Measurements from ENCODE around the gene KCNJ9. TPM values are rescaled to one million over a fixed set of nuclear protein-coding genes. Genes with fewer than 3 reads are reported as not detected.
A peak's percentile ranks its signal among the peaks of the same experiment; 100 is the strongest.

KCNJ9 gene
- total RNA-seq, 1 donor, result not detected

DNA sequence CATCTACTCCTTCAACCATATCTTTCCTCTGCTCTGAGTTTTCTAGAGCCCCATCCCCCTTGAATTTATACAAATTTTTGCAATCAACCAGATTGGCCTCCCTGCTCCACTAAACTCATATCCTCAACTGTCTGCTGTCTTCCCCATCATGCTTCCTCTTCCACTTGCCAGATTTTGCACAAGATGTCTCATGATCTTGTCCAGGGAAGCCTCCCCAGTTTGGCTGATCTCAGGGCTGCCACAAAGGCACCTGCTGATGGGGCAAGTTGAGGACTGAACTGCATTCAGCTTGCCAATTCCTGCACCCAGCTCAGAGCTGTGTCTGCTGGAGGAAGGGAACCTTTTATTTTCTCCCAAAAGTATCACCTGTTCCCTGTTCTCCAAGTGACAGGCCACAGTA, 3.9 kb upstream of the KCNJ9 start:
- Histone ChIP-seq H3K27me3 (ENCODE audit: insufficient read depth, low read length) (peaks cover 38% of the 10 kb centered on the region), H3K9me3 (ENCODE audit: low read depth, low read length) (no peaks in the 10 kb centered on the region), H3K4me1 (ENCODE audit: insufficient read depth, low read length) (peaks cover 40% of the 10 kb centered on the region)

GRCh38 chr1:160078512-160079195, 2.7 kb upstream of the KCNJ9 start:
- Histone ChIP-seq H3K4me3 (ENCODE audit: low read length) (no peak overlapping the region), H3K4me1 (ENCODE audit: insufficient read depth, low read length) (peaks cover 43% of the 10 kb centered on the region), H3K9me3 (ENCODE audit: low read depth, low read length) (no peaks in the 10 kb centered on the region), H3K27me3 (ENCODE audit: insufficient read depth, low read length) (peaks cover 49% of the 10 kb centered on the region)

More for the DNA sequence above, 3.9 kb upstream of the KCNJ9 start:
- H3K4me3 ChIP-seq (ENCODE audit: low read length), result no peak overlapping the region

GRCh38 chr1:160079448-160079847, 1.9 kb upstream of the KCNJ9 start:
- H3K4me3 ChIP-seq (ENCODE audit: low read length), result no peak overlapping the region
- H3K4me1 ChIP-seq (ENCODE audit: insufficient read depth, low read length), result peaks cover 50% of the 10 kb centered on the region
- no peaks in the 10 kb centered on the region for H3K9me3 ChIP-seq (ENCODE audit: low read depth, low read length)
- peaks cover 49% of the 10 kb centered on the region for H3K27me3 ChIP-seq (ENCODE audit: insufficient read depth, low read length)

DNA sequence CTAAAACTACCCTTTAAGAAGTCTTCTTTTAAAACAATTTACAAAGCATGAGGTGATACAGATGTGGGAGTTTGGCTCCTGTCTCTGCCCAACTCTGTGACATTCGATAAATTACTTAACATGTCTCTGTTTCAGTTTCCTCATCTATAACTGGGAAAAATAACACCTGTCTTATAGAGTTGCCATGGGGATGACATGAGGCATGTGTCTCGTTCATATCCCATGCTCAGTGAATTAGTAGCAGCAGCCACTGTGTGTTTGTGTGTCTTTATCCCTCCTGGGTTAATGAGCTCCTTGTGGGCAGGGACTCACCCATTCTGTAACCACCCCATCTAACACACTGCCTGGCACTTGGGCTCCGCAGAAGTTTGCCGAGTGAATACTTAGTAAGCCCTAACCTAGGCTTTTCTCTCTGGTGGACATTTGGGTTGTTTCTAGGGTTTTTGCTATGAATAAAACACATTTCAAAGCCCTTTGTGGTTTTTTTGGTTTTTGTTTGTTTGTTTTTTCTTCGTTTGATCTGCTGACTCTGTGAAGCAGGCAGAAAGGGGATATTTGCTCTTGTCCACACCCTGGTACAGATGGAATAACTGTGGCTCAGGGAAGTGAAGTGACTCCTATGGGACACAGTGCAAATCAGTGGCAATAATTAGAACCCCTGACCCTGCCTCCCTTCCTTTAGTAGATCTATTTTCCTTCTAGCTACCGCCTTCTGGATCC, 797 bp upstream of the KCNJ9 start:
- peaks cover 49% of the 10 kb centered on the region for H3K27me3 ChIP-seq (ENCODE audit: insufficient read depth, low read length)
- no peak overlapping the region for H3K4me3 ChIP-seq (ENCODE audit: low read length)
- H3K9me3 ChIP-seq (ENCODE audit: low read depth, low read length), result no peaks in the 10 kb centered on the region
- peaks cover 39% of the 10 kb centered on the region for H3K4me1 ChIP-seq (ENCODE audit: insufficient read depth, low read length)

- peaks cover 19% of the 10 kb centered on the region for H3K4me1 ChIP-seq (ENCODE audit: insufficient read depth, low read length)
- no peaks in the 10 kb centered on the region for H3K9me3 ChIP-seq (ENCODE audit: low read depth, low read length)
- peaks cover 46% of the 10 kb centered on the region for H3K27me3 ChIP-seq (ENCODE audit: insufficient read depth, low read length)
- no peak overlapping the region for H3K4me3 ChIP-seq (ENCODE audit: low read length)
These were observed 1.1 kb downstream of the KCNJ9 start for GRCh38 chr1:160082487-160082886.

GRCh38 chr1:160082926-160083325, 1.6 kb downstream of the KCNJ9 start:
- peaks cover 46% of the 10 kb centered on the region for H3K27me3 ChIP-seq (ENCODE audit: insufficient read depth, low read length)
- H3K9me3 ChIP-seq (ENCODE audit: low read depth, low read length), result no peaks in the 10 kb centered on the region
- no peak overlapping the region for H3K4me3 ChIP-seq (ENCODE audit: low read length)
- peaks cover 15% of the 10 kb centered on the region for H3K4me1 ChIP-seq (ENCODE audit: insufficient read depth, low read length)

DNA sequence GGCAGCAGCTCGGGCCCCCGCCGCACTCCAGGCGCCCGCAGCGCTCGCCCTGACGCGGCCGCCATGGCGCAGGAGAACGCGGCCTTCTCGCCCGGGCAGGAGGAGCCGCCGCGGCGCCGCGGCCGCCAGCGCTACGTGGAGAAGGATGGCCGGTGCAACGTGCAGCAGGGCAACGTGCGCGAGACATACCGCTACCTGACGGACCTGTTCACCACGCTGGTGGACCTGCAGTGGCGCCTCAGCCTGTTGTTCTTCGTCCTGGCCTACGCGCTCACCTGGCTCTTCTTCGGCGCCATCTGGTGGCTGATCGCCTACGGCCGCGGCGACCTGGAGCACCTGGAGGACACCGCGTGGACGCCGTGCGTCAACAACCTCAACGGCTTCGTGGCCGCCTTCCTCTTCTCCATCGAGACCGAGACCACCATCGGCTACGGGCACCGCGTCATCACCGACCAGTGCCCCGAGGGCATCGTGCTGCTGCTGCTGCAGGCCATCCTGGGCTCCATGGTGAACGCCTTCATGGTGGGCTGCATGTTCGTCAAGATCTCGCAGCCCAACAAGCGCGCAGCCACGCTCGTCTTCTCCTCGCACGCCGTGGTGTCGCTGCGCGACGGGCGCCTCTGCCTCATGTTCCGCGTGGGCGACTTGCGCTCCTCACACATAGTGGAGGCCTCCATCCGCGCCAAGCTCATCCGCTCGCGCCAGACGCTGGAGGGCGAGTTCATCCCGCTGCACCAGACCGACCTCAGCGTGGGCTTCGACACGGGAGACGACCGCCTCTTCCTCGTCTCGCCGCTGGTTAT, 2.8 kb downstream of the KCNJ9 start:
- Histone ChIP-seq H3K9me3 (ENCODE audit: low read depth, low read length) (no peaks in the 10 kb centered on the region), H3K4me3 (ENCODE audit: low read length) (peak overlapping the region; percentile 19), H3K27me3 (ENCODE audit: insufficient read depth, low read length) (peaks cover 43% of the 10 kb centered on the region), H3K4me1 (ENCODE audit: insufficient read depth, low read length) (peaks cover 10% of the 10 kb centered on the region)

DNA sequence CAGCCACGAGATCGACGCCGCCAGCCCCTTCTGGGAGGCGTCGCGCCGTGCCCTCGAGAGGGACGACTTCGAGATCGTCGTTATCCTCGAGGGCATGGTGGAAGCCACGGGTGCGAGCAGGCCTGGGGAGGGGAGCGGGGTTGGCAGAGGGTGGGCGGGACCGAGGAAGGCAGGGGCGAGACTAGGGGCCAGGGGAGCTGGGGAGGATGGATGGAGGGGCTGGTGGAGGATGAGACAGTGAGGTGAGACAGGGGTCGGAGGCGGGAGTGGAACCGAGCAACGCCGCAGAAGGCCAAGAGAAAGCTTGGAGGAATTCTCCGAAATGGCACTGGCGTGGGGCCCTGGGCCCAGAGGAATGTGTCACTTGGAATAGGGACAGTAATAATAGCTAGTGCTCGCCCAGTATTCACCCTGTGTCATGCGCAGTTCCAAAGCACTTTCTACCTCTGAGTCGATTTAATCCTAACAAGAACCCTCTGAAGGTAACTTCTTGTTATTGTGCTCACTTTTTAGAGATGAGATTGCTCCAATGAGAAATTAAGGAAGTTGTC, 3.5 kb downstream of the KCNJ9 start:
- no peak overlapping the region for H3K4me3 ChIP-seq (ENCODE audit: low read length)
- H3K9me3 ChIP-seq (ENCODE audit: low read depth, low read length), result no peaks in the 10 kb centered on the region
- H3K4me1 ChIP-seq (ENCODE audit: insufficient read depth, low read length), result peaks cover 10% of the 10 kb centered on the region
- H3K27me3 ChIP-seq (ENCODE audit: insufficient read depth, low read length), result peaks cover 37% of the 10 kb centered on the region

- H3K27me3 ChIP-seq (ENCODE audit: insufficient read depth, low read length), result peaks cover 27% of the 10 kb centered on the region
- peaks cover 10% of the 10 kb centered on the region for H3K4me1 ChIP-seq (ENCODE audit: insufficient read depth, low read length)
- H3K9me3 ChIP-seq (ENCODE audit: low read depth, low read length), result no peaks in the 10 kb centered on the region
- no peak overlapping the region for H3K4me3 ChIP-seq (ENCODE audit: low read length)
These were observed 4.5 kb downstream of the KCNJ9 start for GRCh38 chr1:160085686-160086455.

- Histone ChIP-seq H3K9me3 (ENCODE audit: low read depth, low read length) (no peaks in the 10 kb centered on the region), H3K4me3 (ENCODE audit: low read length) (no peak overlapping the region)
These were observed 5.1 kb downstream of the KCNJ9 start for GRCh38 chr1:160086456-160086892.

GRCh38 chr1:160087118-160087662, 5.9 kb downstream of the KCNJ9 start:
- Histone ChIP-seq H3K9me3 (ENCODE audit: low read depth, low read length) (no peaks in the 10 kb centered on the region), H3K4me3 (ENCODE audit: low read length) (no peak overlapping the region), H3K27me3 (ENCODE audit: insufficient read depth, low read length) (peaks cover 15% of the 10 kb centered on the region), H3K4me1 (ENCODE audit: insufficient read depth, low read length) (peaks cover 10% of the 10 kb centered on the region)

More at GRCh38 chr1:160086456-160086892, 5.1 kb downstream of the KCNJ9 start:
- Histone ChIP-seq H3K4me1 (ENCODE audit: insufficient read depth, low read length) (peaks cover 10% of the 10 kb centered on the region), H3K27me3 (ENCODE audit: insufficient read depth, low read length) (peaks cover 22% of the 10 kb centered on the region)

DNA sequence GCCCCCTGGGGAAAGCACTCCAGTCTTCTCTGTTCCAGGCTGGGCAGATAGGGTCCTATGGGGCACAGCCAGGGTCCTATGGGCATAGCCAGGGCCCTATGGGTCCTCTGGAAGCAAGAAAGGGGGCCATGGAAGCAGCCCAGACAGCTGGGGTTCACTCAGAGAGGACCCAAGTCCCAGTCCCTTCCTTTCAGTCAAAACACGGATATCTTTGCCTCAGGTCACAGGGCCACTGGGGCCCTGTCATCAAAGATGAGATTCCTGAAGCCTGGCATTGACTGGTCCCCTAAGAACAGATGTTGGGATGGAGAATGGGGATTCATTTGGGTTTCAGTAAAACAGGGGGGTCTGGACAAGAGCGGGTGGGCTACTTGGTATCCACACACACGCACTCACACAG, 8.5 kb downstream of the KCNJ9 start:
- no peaks in the 10 kb centered on the region for H3K27me3 ChIP-seq (ENCODE audit: insufficient read depth, low read length)
- peaks cover 4% of the 10 kb centered on the region for H3K4me1 ChIP-seq (ENCODE audit: insufficient read depth, low read length)
- no peaks in the 10 kb centered on the region for H3K9me3 ChIP-seq (ENCODE audit: low read depth, low read length)
- no peak overlapping the region for H3K4me3 ChIP-seq (ENCODE audit: low read length)

DNA sequence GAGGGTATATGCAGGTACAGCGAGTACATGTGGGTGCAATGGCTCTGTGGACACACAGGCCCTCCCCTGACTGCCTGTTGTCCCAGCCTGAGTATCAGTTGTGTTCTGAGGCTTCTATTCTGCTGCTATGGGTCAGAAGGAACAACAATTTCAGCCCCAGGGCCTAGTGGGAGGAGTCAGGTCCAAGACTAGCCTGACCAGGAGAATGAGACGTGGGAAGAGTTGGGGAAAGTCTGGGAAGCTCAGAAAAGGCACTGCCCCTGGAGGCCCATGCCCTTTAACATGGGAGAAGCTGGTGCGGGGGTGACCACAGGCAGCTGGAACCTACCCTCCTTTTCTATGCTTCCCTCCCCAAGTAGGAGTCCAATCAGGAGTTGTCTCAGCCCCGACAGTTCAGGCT, 9.4 kb downstream of the KCNJ9 start:
- no peaks in the 10 kb centered on the region for H3K27me3 ChIP-seq (ENCODE audit: insufficient read depth, low read length)
- no peaks in the 10 kb centered on the region for H3K9me3 ChIP-seq (ENCODE audit: low read depth, low read length)
- no peak overlapping the region for H3K4me3 ChIP-seq (ENCODE audit: low read length)
- peaks cover 5% of the 10 kb centered on the region for H3K4me1 ChIP-seq (ENCODE audit: insufficient read depth, low read length)

DNA sequence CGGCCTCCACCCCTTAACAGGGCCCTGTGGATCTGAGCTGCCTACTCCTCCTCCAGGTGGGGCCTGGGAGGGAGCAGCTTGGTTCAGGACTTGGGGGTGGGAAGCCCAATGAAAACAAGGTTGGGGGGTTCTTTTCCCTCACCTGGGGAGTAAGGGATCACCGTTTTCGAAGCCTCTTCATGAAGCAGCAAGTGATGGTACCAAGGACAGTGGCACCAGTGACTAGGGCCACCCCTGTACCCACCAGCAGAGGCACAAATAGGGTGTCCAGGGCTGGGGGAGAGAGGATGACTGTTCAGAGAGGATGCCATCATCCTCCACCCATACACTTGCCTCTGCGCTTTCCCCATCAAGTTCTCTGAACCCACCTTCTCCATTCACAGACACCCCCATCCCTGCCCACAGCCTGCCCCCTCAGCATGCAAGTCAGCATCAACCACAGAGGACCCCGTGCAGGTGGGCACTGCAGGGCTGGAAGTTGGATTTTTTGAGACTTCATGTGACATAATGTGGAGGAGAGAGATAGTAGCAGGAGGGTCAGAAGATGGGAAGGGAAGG, 10.4 kb downstream of the KCNJ9 start:
- Histone ChIP-seq H3K27me3 (ENCODE audit: insufficient read depth, low read length) (no peaks in the 10 kb centered on the region), H3K4me3 (ENCODE audit: low read length) (no peak overlapping the region), H3K4me1 (ENCODE audit: insufficient read depth, low read length) (peaks cover 15% of the 10 kb centered on the region), H3K9me3 (ENCODE audit: low read depth, low read length) (no peaks in the 10 kb centered on the region)

Data from mononuclear cell (primary cell).